Liver (tissue), 9 donors: ENCODE results near the gene ARPC5L. TPM values are rescaled to one million over a fixed set of nuclear protein-coding genes. Genes with fewer than 3 reads are reported as not detected.

Experiments used
- DNase-seq: peaks from one replicate; pipeline ENCODE4 v3.0.0-alpha.2; 2017; ENCODE audit warnings: low spot score
- H3K27ac ChIP-seq, 2 donors: one replicate each; pipeline ENCODE4 v1.7.0; 2013; ENCODE audit warnings: inconsistent platforms in 2 of 2, low read length in 2 of 2, control low read depth in 1 of 2, low read depth in 1 of 2, mild to moderate bottlenecking in 1 of 2
- H3K27me3 ChIP-seq, 4 donors: one replicate each; pipeline versions ENCODE4 v1.6.1 to v1.7.0; 2013; ENCODE audit warnings: low read length in 3 of 4, inconsistent platforms in 1 of 4, mild to moderate bottlenecking in 1 of 4, moderate library complexity in 1 of 4; ENCODE audit not compliant: control insufficient read depth in 4 of 4, insufficient read depth in 4 of 4
- H3K36me3 ChIP-seq, 4 donors: one replicate each; pipeline versions ENCODE4 v1.6.1 to v1.7.0; 2013; ENCODE audit warnings: low read length in 3 of 4, mild to moderate bottlenecking in 3 of 4, low read depth in 1 of 4, moderate library complexity in 1 of 4; ENCODE audit not compliant: control insufficient read depth in 4 of 4, insufficient read depth in 3 of 4
- H3K4me1 ChIP-seq, 4 donors: one replicate each; pipeline versions ENCODE4 v1.6.1 to v1.7.0; 2013; ENCODE audit warnings: low read length in 3 of 4, mild to moderate bottlenecking in 3 of 4, moderate library complexity in 1 of 4; ENCODE audit not compliant: control insufficient read depth in 4 of 4, insufficient read depth in 4 of 4
- H3K4me3 ChIP-seq, 3 donors: one replicate each; pipeline versions ENCODE4 v1.6.1 to v1.7.0; 2013; ENCODE audit warnings: low read length in 3 of 3, control low read depth in 1 of 3, low read depth in 1 of 3, mild to moderate bottlenecking in 1 of 3
- H3K9ac ChIP-seq, 2 donors: one replicate each; pipeline ENCODE4 v1.7.0; 2013; ENCODE audit warnings: low read length in 2 of 2, mild to moderate bottlenecking in 2 of 2, moderate library complexity in 2 of 2, control low read depth in 1 of 2, low read depth in 1 of 2
- H3K9me3 ChIP-seq, 4 donors: one replicate each; pipeline versions ENCODE4 v1.6.1 to v1.7.0; 2013; ENCODE audit warnings: low read length in 3 of 4; ENCODE audit not compliant: control insufficient read depth in 4 of 4
- ATF3 ChIP-seq: IDR thresholded peaks from 2 replicates; pipeline ENCODE4 v1.6.1; 2016; ENCODE audit warnings: antibody characterized with exemption
- EGR1 ChIP-seq, 2 donors: IDR thresholded peaks; 2 replicates each; pipeline ENCODE4 v1.6.1; 2016 to 2018; ENCODE audit warnings: antibody characterized with exemption in 2 of 2, low read depth in 2 of 2
- FOXA1 ChIP-seq: IDR thresholded peaks from 2 replicates; pipeline ENCODE4 v1.6.1; 2016; ENCODE audit warnings: antibody characterized with exemption
- FOXA2 ChIP-seq: IDR thresholded peaks from 2 replicates; pipeline ENCODE4 v1.6.1; 2016; ENCODE audit warnings: antibody characterized with exemption
- GABPA ChIP-seq, 2 donors: IDR thresholded peaks in 1 of 2; conservative IDR thresholded peaks in 1 of 2; 2 replicates each; pipeline ENCODE4 v1.6.1; 2016; ENCODE audit warnings: antibody characterized with exemption in 2 of 2, mild to moderate bottlenecking in 1 of 2, moderate library complexity in 1 of 2
- HNF4A ChIP-seq, 2 donors: conservative IDR thresholded peaks; 2 replicates each; pipeline ENCODE4 v1.6.1; 2016; ENCODE audit warnings: antibody characterized with exemption in 2 of 2, mild to moderate bottlenecking in 2 of 2
- JUND ChIP-seq, 2 donors: IDR thresholded peaks; 2 replicates each; pipeline ENCODE4 v1.6.1; 2016; ENCODE audit warnings: antibody characterized with exemption in 2 of 2
- NR2F2 ChIP-seq: IDR thresholded peaks from 2 replicates; pipeline ENCODE4 v1.6.1; 2016; ENCODE audit warnings: antibody characterized with exemption
- RAD21 ChIP-seq, 2 donors: IDR thresholded peaks; 2 replicates each; pipeline ENCODE4 v1.6.1; 2016; ENCODE audit warnings: antibody characterized with exemption in 2 of 2, mild to moderate bottlenecking in 2 of 2
- REST ChIP-seq: IDR thresholded peaks from 2 replicates; pipeline ENCODE4 v1.6.1; 2016; ENCODE audit warnings: antibody characterized with exemption, mild to moderate bottlenecking
- RXRA ChIP-seq, 2 donors: IDR thresholded peaks; 2 replicates each; pipeline ENCODE4 v1.6.1; 2017 to 2018; ENCODE audit warnings: antibody characterized with exemption in 2 of 2, mild to moderate bottlenecking in 1 of 2
- SP1 ChIP-seq: IDR thresholded peaks from 2 replicates; pipeline ENCODE4 v1.6.1; 2018; ENCODE audit warnings: antibody characterized with exemption, mild to moderate bottlenecking
- TAF1 ChIP-seq: conservative IDR thresholded peaks from 2 replicates; pipeline ENCODE4 v1.6.1; 2016; ENCODE audit warnings: antibody characterized with exemption, mild to moderate bottlenecking
- YY1 ChIP-seq: IDR thresholded peaks from 2 replicates; pipeline ENCODE4 v1.6.1; 2016; ENCODE audit warnings: antibody characterized with exemption, mild to moderate bottlenecking
- ZBTB33 ChIP-seq: IDR thresholded peaks from 2 replicates; pipeline ENCODE4 v1.6.1; 2016; ENCODE audit warnings: antibody characterized with exemption
- WGBS: extraction: QIAGEN DNeasy Blood & Tissue Kit; methylation state at CpG from one replicate; pipeline ENCODE4 v1.1.7; 2013; 5-methylcytosine and 5-hydroxymethylcytosine counted together
- polyA plus RNA-seq, 2 donors: library from polyadenylated mRNA; stranded (reverse) in 1 of 2; unstranded in 1 of 2; fragments of 200-250 nt in 1 of 2; fragments of >200 nt in 1 of 2; fragmentation: Nextera tagmentation in 1 of 2; extraction: Ambion mirVana in 1 of 2; gene quantifications; one replicate each; pipeline versions ENCODE4 v1.2.1 to v1.2.3, GENCODE V29; 2013 to 2015
- total RNA-seq, 2 donors: library from RNA; depleted of rRNA; stranded (reverse); fragments of >200 nt; gene quantifications; one replicate each; pipeline ENCODE4 v1.2.3, GENCODE V29; 2014
- TF ChIP-seq, protein P1 (sequence below): fragments of 150-350 bp; IDR thresholded peaks from 2 replicates; pipeline ENCODE4 v1.5.1; 2017; ENCODE audit warnings: improper control_type of control experiment, low read depth, low read length; ENCODE audit not compliant: missing input control
- TF ChIP-seq, protein P2 (sequence below): IDR thresholded peaks from 2 replicates; pipeline ENCODE4 v1.6.1; 2016; ENCODE audit warnings: antibody characterized with exemption
- donor health status: healthy.
- donor health status: healthy.
- donor health status: healthy.
- donor health status: healthy.
- donor health status: healthy.

The ARPC5L gene
- total and polyA plus RNA-seq, 4 donors = 9.3 to 31.2 (median 17.8) TPM

GRCh38 chr9:124852829-124853531 is 8.9 kb upstream of the ARPC5L start, which contains the start of gene WDR38:
Gene WDR38, plus strand, starts transcription at chr9:124853460. Its CDS starts 72 bp downstream, at chr9:124853532.
- WGBS = 1% methylated on average over 51 of the region's 51 CpGs
- Histone ChIP-seq H3K4me3 (peak within 1 kb of the TSS in 2 of 3 donors; percentile 49 to 67), H3K4me1 (peaks cover 2 to 13% (median 10%) of the 10 kb centered on the region in 4 donors), H3K27ac (no peak within 1 kb of the TSS), H3K9me3 (no peaks in the 10 kb centered on the region), H3K27me3 (peaks cover 0 to 4% (median 0%) of the 10 kb centered on the region in 4 donors), H3K36me3 (peaks cover 0 to 15% (median 9%) of the 10 kb centered on the region in 4 donors), H3K9ac (no peak within 1 kb of the TSS)
- DNase-seq = peak; percentile 82
- TF ChIP-seq SP1 = no peak
- no peak for TF ChIP-seq TAF1
- TF ChIP-seq, protein P1, sequence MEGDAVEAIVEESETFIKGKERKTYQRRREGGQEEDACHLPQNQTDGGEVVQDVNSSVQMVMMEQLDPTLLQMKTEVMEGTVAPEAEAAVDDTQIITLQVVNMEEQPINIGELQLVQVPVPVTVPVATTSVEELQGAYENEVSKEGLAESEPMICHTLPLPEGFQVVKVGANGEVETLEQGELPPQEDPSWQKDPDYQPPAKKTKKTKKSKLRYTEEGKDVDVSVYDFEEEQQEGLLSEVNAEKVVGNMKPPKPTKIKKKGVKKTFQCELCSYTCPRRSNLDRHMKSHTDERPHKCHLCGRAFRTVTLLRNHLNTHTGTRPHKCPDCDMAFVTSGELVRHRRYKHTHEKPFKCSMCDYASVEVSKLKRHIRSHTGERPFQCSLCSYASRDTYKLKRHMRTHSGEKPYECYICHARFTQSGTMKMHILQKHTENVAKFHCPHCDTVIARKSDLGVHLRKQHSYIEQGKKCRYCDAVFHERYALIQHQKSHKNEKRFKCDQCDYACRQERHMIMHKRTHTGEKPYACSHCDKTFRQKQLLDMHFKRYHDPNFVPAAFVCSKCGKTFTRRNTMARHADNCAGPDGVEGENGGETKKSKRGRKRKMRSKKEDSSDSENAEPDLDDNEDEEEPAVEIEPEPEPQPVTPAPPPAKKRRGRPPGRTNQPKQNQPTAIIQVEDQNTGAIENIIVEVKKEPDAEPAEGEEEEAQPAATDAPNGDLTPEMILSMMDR = peak; percentile 77
- TF ChIP-seq, protein P2, sequence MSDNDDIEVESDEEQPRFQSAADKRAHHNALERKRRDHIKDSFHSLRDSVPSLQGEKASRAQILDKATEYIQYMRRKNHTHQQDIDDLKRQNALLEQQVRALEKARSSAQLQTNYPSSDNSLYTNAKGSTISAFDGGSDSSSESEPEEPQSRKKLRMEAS = no peak
- peak; percentile 86 to 90 for TF ChIP-seq RAD21 (IDR thresholded peaks at IDR 0.05)

GRCh38 chr9:124853605-124854143 is 8.3 kb upstream of the ARPC5L start:
- peaks cover 0 to 2% (median 0%) of the 10 kb centered on the region in 4 donors for H3K27me3 ChIP-seq
- 62% methylated on average over 11 of the region's 11 CpGs for WGBS
- H3K27ac ChIP-seq = no peak overlapping the region
- H3K9ac ChIP-seq = no peak overlapping the region
- peaks cover 2 to 13% (median 10%) of the 10 kb centered on the region in 4 donors for H3K4me1 ChIP-seq
- TF ChIP-seq REST = no peak
- TF ChIP-seq SP1 = no peak
- TF ChIP-seq ZBTB33 = no peak
- no peak for TF ChIP-seq RXRA (IDR thresholded peaks at IDR 0.05)
- TF ChIP-seq GABPA (IDR thresholded peaks at IDR 0.05 in 1 of 2, conservative IDR thresholded peaks at IDR 0.05 in 1 of 2) = no peak
- no peak for TF ChIP-seq FOXA2
- TF ChIP-seq YY1 = no peak
- TF ChIP-seq RAD21 (IDR thresholded peaks at IDR 0.05) = no peak
- TF ChIP-seq HNF4A (conservative IDR thresholded peaks at IDR 0.05) = no peak
- TF ChIP-seq TAF1 = no peak
- no peak for TF ChIP-seq NR2F2
- no peak for TF ChIP-seq ATF3
- no peak for TF ChIP-seq EGR1 (IDR thresholded peaks at IDR 0.05; ENCODE audit: low read depth in 2 of 2)
- no peak for TF ChIP-seq FOXA1
- TF ChIP-seq JUND (IDR thresholded peaks at IDR 0.05) = no peak
- TF ChIP-seq, protein P1 = no peak
- H3K36me3 ChIP-seq = peaks cover 4 to 22% (median 13%) of the 10 kb centered on the region in 4 donors
- no peak for DNase-seq
- H3K9me3 ChIP-seq = no peaks in the 10 kb centered on the region
- peak overlapping the region in 1 of 3 donors; percentile 49 for H3K4me3 ChIP-seq
